Measurements from ENCODE around the gene AP5S1.
"Not testable (repeated sequence)": the region's sequence is repeated elsewhere in the genome, so short reads cannot be mapped to it uniquely, and the experiment has no call there.

Gene AP5S1

GRCh38 chr20:3812975-3813847 lies 7.1 kb upstream of the AP5S1 start:
- no peak for DNase-seq

GRCh38 chr20:3813848-3814581 lies 6.3 kb upstream of the AP5S1 start:
- peak; percentile 44 for DNase-seq

- no peak for DNase-seq
Measured at GRCh38 chr20:3814928-3815495, 5.3 kb upstream of the AP5S1 start.

- DNase-seq, result peak; percentile 36
Measured at GRCh38 chr20:3815703-3816315, 4.5 kb upstream of the AP5S1 start.

GRCh38 chr20:3818155-3819151 lies 1.9 kb upstream of the AP5S1 start:
- no peak for DNase-seq

GRCh38 chr20:3819411-3820047 lies 818 bp upstream of the AP5S1 start:
- DNase-seq, result peak; percentile 32

- DNase-seq, result no peak
Measured at GRCh38 chr20:3820901-3821727, 767 bp downstream of the AP5S1 start.

- no peak for DNase-seq
Measured at GRCh38 chr20:3821996-3822395, 1.6 kb downstream of the AP5S1 start.

GRCh38 chr20:3823881-3824280 lies 3.5 kb downstream of the AP5S1 start:
- DNase-seq, result no peak

GRCh38 chr20:3825526-3825925 lies 5.2 kb downstream of the AP5S1 start:
- DNase-seq, result no peak

GRCh38 chr20:3826420-3826819 lies 6.1 kb downstream of the AP5S1 start:
- no peak for DNase-seq

GRCh38 chr20:3828798-3829197 lies 8.5 kb downstream of the AP5S1 start:
- no peak for DNase-seq

GRCh38 chr20:3829891-3830290 lies 9.5 kb downstream of the AP5S1 start:
- DNase-seq, result not testable (repeated sequence)

GRCh38 chr20:3836132-3836531 lies 15.8 kb downstream of the AP5S1 start:
- no peak for DNase-seq

- no peak for DNase-seq
Measured at GRCh38 chr20:3839328-3839727, 19.0 kb downstream of the AP5S1 start.

GRCh38 chr20:3840201-3840600 lies 19.9 kb downstream of the AP5S1 start:
- DNase-seq, result not testable (repeated sequence)

- no peak for DNase-seq
Measured at GRCh38 chr20:3842348-3842930, 22.1 kb downstream of the AP5S1 start.

GRCh38 chr20:3843490-3843889 lies 23.1 kb downstream of the AP5S1 start:
- no peak for DNase-seq

- DNase-seq, result not testable (repeated sequence)
Measured at GRCh38 chr20:3843990-3844619, 23.8 kb downstream of the AP5S1 start.

GRCh38 chr20:3846378-3846739 lies 26.0 kb downstream of the AP5S1 start:
- no peak for DNase-seq

All from activated CD4-positive, alpha-beta T cell treated with anti-CD3 and anti-CD28 coated beads for 48 hours (primary cell).